Measurements from ENCODE around the gene ZHX3.

ZHX3 gene

DNA sequence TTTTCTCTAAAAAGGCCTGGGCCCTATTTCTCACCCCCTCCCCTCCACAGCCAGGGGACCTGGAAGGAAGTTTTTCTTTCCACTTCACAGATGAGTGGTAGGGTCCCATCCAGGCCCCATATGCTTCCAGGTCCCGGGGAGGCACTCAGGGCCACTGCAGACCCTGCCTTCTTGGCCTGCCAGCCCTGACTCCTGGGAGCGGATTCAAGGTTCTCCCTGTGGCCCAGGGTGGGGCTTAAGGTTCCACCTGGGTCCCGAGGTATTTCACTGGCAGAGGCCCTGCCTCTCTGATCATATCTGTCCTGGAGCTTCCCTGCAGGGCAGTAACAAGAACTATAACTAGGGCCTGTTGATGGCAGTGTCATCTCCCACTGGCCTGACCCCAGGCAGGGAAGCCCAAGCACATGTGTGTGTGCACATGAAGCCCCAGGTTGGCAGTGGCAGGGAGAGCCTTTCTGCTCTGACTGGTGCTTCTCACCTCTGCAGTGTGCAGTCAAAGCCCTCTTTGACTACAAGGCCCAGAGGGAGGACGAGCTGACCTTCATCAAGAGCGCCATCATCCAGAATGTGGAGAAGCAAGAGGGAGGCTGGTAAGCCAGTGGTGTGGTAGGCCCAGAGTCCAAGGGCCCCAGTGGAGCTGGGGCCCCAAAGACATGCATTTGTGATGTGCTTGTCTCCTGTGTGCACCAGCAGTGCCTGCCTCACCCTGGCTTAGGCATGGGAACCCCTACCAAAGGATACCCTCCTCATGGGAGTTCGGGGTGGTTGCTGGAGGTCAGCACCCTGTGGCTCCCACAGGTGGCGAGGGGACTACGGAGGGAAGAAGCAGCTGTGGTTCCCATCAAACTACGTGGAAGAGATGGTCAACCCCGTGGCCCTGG is 149.0 kb downstream of the ZHX3 start:
- DNase-seq: no peak

DNA sequence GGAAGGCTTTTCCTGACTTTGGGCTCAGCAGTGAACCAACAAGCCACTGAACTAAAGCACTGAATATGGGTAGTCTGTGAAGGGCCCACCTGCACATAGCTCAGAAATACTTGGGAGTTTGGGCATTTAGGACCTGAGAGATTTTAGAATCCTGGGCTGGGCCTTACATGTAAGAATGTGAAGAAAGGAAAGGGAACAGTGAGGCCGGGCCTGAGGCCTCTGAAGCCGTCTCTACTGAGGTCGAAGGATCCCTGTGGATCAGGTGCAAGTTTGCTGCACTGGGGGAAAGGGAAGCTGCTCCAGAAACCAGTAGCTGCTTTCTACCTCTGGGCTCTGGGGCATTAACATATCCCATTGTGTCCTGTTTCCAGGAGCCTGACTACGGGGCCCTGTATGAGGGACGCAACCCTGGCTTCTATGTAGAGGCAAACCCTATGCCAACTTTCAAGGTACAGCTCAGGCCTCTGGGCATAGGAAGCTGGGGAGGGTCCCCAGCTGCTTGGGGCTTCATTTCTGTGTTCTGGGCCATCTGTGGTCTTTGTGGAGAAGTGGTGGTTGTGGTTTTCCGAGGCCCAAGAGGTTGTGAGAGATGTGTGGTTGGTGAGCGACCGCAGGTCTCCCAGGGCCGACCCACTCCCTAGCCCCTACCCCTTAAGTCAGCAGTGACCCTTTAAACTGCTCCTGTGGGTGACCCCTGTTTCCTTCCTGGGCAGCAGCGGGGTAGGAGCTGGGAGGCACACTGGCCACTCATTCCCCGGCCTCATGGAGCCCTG is 149.9 kb downstream of the ZHX3 start:
- no peak for DNase-seq

DNA sequence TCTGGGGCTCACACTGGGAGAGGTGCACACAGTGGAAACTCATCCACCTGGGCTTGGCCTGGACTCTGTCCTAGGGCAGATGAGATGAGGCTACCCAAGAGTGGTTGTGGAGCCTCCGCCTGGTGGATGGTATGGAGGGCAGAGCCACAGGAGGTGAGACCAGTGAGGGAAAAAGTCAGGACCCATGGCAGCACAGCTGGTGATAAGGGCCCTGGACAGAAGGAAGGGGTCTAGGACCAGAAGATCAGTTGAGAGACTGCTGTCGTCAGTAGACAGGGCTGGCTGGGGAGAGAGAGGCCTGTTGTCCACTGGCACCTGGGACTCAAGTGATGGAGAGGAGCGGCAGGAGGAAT is 150.4 kb downstream of the ZHX3 start:
- no peak for DNase-seq

DNA sequence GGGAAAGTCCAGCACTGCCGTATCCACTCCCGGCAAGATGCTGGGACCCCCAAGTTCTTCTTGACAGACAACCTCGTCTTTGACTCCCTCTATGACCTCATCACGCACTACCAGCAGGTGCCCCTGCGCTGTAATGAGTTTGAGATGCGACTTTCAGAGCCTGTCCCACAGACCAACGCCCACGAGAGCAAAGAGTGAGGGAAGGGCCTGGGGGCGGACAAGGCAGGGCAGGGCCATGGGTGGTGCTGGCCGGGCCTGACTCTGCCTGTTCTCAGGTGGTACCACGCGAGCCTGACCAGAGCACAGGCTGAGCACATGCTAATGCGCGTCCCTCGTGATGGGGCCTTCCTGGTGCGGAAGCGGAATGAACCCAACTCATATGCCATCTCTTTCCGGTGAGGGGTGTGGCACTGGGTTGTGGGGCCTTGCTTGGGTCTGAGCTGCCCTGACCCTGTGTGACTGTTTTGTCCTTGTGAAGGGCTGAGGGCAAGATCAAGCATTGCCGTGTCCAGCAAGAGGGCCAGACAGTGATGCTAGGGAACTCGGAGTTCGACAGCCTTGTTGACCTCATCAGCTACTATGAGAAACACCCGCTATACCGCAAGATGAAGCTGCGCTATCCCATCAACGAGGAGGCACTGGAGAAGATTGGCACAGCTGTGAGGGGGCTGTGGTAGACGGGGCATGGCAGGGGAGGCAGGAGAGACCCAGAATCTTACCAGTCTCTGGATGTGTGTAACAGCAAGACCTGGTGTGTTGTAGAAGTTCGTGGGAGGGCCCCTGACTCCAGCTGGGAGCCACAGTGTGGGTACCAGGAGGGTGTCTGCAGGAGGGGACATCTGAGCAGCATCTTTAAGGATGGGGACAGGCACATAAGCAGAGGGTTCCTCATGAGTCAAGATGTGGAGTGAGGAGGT is 151.1 kb downstream of the ZHX3 start:
- no peak for DNase-seq

DNA sequence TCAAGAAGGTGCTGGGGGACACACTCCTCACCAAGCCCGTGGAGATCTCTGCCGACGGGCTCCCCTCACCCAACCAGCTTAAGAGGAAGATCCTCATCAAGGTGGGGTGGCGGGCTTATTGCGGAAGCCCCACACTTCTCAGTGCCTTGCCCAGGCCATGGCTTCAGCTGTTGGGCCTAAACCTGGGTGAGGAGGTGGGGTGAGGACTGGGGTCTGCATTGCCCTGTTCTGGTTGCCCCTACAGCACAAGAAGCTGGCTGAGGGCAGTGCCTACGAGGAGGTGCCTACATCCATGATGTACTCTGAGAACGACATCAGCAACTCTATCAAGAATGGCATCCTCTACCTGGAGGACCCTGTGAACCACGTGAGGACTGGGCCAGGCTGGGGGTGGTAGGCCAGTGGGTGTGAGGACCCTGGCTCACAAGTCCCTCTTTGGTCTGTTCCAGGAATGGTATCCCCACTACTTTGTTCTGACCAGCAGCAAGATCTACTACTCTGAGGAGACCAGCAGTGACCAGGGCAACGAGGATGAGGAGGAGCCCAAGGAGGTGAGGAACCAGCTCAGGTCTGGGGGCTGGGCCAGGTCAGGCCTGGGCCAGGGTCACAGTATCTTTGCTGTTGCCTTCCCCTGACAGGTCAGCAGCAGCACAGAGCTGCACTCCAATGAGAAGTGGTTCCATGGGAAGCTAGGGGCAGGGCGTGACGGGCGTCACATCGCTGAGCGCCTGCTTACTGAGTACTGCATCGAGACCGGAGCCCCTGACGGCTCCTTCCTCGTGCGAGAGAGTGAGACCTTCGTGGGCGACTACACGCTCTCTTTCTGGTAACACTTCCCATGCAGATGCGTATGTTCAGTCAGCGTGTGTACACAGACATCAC is 152.3 kb downstream of the ZHX3 start:
- DNase-seq: no peak

DNA sequence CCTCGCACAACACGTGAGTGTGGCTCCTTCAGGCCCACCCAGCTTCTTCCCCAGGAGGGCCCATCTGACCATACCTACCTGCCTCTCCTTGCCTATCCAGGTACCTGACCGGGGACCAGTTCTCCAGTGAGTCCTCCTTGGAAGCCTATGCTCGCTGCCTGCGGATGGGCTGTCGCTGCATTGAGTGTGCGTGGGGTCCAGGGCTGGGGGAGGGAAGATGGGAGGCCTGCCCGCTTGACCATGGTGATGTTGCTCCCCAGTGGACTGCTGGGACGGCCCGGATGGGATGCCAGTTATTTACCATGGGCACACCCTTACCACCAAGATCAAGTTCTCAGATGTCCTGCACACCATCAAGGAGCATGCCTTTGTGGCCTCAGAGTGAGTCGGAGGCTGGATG is 153.7 kb downstream of the ZHX3 start:
- DNase-seq: no peak

DNA sequence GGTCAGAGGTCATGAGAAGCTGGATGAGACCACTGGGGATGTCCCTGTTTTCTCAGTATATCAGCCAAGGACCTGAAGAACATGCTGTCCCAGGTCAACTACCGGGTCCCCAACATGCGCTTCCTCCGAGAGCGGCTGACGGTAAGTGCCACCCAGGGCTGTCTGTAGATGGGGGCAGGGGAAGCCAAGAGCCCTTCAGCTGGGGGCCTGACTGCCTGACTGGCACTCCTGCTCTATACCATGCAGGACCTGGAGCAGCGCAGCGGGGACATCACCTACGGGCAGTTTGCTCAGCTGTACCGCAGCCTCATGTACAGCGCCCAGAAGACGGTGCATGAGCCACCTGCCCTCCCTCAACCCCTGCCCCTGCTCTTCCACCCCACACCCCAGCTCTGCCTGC is 155.1 kb downstream of the ZHX3 start:
- no peak for DNase-seq

DNA sequence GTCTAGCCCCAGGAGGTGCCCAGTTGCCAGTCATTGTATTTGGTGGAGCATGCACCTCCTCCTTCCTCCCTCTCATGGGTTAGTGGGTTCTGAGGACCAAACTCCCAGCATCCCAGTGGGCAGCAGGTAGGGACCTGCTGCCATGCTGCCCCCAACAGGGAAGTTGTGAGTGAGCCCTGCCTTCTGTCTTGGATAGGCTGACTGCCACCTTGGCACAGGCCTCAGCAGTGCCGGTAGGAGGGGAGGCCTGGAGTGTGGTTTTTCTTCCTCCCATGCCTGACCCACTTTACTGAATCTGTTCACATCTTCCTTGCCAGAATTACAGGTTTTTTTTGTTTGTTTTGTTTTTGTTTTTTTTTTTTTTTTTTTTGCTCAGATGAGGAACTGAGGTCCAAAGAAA is 155.6 kb downstream of the ZHX3 start:
- DNase-seq: no peak

DNA sequence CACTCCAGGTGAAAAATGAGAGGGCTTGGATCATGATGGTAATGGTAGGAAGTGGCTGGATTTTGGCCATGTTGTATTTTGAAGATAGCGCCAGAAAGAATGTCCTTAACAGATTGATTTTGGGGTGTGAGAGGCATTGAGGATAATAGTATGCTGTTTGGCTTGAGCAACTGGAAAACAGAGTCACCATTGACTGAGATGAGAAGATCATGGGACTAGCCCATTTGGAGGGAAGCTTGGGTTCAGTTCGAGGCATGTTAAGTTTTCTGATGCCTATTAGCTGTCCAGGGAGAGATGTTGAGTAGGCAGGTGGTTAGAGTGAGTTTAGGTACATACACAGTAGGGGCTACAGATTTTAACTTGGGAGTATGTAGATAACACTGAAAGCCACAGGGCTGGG is 156.8 kb downstream of the ZHX3 start:
- no peak for DNase-seq

DNA sequence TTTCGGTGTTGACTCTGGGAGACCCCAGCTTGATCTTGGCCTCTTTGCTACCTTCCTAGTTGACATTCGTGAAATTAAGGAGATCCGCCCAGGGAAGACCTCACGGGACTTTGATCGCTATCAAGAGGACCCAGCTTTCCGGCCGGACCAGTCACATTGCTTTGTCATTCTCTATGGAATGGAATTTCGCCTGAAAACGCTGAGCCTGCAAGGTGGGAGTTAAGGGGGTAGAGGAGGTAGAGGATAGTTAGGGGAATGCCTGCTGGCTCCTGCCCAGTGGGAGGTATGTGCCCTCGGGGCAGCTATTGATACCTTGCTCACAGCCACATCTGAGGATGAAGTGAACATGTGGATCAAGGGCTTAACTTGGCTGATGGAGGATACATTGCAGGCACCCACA is 158.0 kb downstream of the ZHX3 start:
- no peak for DNase-seq

DNA sequence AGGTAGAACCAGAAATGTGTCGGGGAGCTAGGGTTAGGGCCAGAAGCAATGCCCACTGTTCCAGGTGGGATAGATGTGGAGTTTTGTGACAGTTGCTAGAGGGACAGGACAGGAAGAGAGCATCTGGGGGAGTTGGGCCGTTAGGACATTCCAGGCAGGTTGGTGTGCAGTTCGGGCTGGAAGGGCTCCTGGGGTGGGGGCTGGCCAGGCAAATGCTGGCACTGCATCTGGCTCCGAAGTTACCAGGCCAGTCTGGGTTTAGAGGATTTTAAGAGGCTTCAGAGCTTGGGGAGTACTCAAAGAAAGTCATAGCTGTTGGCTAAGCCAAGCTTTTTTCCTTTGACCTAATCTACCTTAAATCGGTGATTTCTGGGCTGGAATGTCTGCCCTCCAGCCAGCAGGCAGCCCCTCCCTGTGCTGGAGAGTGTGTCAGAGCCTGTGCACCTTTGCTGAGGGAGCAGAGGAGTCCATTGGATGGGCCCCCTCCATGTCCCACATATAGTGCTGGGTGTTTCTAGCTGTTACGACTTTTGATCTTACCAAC is 159.4 kb downstream of the ZHX3 start:
- DNase-seq: no peak

DNA sequence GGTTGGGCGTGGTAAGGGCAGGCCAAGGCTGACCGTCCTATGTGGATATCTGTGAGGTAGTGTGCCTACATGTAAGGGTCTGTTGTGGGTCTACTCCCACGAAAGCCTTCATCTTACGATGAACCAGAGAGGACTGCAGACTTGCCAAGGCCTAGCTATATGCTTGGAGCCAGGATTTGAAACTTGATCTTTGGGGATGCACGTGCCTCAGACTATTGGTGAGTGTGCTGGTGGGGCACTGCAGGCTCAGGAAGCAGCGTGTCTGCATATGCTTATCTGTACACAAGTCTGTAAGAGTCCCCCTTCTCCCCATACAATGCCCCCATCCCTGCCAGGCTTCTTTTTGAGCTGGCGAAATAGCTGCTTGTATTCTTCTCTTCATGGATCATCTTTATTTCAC is 162.3 kb downstream of the ZHX3 start:
- DNase-seq: no peak

DNA sequence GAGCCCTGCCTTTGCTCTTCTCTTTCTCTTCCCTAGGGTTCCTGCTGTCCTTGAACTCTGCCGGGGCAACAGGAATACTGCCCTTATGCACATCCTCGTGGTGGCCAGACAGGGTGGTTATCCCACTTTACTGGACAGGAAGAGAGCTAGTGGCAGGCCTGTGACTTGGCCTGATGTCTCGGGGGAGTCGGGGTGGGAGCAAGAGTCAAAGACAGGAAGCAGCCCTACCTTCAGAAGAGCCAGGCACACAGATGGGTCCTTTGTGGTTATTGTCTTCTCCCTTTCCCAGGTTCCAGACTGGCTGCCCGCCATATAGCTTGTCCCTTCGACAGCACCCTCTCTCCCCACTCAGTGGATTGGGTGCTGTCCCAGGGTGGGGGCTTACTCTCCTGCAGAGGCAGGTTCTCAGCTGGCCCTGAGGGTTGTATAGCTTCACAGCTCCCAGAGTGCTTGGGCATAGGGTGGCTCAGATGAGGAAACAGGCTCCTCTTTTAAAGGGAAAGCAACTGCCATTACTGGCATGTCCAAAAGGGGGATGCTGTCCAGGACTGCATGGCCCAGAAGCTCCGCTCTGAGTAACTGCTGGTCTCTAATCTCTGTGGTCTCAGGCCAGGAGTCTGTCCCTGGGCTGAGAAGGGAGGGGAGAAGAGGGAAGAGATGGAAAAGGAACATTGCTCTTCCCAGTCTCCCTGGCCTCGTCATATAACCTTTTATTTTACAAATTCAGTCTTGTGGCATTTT is 162.9 kb downstream of the ZHX3 start:
- DNase-seq: no peak

DNA sequence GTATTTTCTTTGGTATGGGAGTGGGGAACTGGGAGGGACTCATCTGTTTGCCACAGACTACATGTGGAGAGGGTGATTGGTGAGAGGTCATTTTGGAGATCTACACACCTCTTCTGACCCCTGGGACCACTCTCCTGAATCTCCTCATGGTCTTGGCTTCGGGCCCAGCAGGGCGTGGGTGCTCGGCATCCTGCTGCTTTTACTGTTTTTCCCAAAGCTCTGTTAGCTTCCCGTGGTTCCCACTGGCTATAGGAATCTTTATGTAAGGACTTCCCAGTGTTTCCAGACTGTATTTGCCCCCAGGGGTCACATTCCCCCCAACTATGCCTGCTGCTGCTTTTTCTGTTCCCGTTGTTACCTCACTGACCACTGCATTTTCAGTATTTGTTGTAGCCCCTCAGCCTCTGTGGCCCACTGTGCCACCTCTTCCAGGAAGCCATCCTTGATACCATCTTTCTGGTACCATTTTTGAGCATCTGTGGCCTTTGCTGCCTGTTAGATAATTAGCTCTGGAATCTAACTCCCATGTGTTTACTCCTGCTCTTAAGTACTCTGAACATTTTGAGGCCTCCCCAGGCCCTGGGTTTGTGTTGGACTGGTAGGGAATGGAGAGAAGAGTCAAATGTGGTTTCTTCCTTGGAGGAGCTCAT is 165.3 kb downstream of the ZHX3 start:
- DNase-seq: no peak

DNA sequence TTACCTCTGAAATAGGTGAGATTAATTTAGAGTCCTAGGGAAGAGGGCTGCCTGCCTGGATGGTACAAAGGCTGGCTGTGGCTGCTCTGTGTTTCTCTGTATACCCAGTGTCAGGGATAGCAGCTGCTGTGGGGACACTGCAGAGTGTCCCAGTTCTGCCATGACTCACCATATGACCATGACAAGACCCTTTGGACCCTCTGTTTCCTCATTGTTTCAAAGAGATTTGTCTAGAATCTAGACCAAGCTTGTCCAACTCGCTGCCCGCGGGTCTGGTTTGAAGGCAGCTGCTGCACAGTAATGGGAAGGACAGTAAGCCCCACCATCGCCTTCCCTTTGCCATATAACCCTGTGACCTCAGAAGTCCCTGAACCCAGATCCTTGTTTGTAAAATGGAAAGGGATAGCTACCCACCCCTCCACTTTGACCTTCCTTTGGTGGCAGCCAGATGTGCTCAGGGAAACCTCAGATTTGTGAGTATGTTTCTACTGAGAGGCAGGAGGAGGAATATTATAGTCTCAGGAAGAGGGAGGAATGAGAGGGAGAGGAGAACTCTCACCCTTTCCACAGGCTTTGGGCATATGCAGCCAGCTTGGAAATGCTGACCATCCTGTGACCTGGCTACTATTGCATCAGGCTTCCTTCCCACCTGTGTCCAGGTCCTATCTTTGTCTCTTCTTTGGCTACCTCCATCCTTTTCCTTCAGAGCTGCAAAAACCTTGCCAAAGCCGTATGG is 166.2 kb downstream of the ZHX3 start:
- no peak for DNase-seq

DNA sequence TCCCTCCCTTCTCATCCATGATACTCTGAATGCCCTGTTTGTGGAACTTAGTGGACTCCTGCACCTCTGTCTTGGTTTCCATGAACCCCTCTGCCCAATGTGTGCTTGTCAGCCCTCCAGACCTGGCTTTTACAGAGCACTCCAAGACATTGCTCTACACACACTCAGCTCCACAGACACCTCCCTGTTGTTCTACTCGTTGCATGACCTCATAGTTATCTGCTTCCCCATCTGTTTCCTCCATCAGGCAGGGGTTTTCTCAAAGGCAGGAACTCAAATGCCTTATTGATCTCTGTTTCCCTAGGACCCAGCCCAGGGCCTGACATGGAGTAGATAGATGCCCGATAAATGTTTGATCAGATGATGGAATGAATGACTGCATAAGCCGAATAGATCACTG is 166.9 kb downstream of the ZHX3 start:
- DNase-seq: no peak

DNA sequence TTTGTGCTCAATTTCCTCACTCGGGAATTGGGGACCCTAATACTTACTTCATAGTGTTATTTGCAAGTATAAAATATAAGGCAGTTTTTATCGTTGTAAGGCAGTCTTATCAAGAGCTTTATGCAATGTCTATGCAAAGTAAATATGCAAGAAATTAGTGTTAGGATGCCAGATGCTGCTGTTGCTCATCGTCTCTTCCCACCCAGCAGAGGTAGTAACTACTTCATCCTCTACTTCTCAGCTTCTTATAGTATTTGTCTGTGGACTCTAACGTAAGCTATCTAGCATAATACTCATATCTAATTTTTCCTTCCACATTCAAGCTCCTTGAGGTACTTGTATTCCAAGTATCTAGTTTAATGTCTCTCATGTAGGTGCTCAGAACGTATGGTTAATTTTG is 168.6 kb downstream of the ZHX3 start:
- DNase-seq: no peak

DNA sequence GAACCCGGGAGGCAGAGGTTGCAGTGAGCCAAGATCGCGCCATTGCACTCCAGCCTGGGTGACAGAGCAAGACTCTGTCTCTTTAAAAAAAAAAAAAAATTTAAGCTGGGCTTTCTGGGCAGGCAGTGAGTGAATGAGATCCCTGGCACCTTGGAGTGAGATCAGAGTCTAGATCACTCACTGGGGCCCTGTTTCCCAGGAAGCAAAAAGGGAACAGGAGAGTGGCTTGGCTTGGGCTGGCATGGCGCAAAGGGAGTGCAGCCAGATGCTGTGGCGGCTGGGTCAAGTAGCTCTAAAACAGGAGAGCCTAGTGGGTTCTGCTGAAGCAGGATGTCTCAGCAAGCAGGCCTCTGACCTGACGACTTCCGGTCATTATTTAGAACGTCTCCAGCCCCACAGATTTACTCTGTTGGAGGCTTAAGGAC is 169.8 kb downstream of the ZHX3 start:
- DNase-seq: no peak

DNA sequence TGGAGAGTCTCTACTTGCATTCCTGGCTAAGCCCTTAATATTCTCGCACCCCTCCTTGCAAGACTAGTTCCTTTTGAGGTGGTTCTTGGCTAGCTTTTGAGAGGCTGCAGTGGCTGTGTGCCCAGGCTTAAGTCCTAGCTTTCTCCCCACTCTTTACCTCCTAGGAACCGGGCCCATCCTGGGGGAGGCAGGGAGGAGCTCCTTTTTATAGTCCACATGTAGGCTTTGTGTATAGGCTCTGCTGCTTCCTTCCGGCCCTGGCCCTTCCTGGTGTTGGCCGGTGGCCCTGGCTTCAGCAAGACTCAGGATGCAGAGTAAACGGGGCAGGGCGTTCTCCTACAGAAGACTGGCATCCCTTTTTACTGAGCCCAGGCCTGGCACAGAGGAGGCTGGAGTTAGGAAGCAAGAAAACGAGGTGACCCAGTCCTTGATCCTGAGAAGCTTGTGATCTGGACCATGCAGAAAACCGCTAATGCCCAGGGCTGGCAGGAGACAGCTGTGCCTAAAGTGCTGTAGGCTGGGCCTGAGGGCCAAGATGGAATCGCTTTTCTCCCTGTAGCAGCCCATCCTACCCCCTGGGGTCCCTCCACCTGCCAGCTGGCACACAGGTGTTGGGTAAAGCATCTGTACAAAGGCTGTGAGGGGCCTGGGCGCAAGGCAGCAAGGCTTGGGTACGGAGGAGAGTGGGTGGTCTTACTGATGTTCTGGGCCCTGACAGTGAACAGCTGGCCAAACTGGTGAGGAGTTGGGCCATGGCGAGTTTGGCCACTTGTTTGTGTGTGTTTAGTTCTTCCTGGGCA is 171.5 kb downstream of the ZHX3 start:
- no peak for DNase-seq

Measured in NCI-H1092 treated with DMSO at 0.1 percent for 48 hours (cell line).